Activated effector memory CD4-positive, alpha-beta T cell treated with Interleukin-2 at 50 U/mL for 16 hours (primary cell): ENCODE data around the gene RHOBTB1.

Source experiments
- DNase-seq: peaks from one replicate; pipeline ENCODE4 v3.0.0-alpha.2; 2020

Gene RHOBTB1

DNA sequence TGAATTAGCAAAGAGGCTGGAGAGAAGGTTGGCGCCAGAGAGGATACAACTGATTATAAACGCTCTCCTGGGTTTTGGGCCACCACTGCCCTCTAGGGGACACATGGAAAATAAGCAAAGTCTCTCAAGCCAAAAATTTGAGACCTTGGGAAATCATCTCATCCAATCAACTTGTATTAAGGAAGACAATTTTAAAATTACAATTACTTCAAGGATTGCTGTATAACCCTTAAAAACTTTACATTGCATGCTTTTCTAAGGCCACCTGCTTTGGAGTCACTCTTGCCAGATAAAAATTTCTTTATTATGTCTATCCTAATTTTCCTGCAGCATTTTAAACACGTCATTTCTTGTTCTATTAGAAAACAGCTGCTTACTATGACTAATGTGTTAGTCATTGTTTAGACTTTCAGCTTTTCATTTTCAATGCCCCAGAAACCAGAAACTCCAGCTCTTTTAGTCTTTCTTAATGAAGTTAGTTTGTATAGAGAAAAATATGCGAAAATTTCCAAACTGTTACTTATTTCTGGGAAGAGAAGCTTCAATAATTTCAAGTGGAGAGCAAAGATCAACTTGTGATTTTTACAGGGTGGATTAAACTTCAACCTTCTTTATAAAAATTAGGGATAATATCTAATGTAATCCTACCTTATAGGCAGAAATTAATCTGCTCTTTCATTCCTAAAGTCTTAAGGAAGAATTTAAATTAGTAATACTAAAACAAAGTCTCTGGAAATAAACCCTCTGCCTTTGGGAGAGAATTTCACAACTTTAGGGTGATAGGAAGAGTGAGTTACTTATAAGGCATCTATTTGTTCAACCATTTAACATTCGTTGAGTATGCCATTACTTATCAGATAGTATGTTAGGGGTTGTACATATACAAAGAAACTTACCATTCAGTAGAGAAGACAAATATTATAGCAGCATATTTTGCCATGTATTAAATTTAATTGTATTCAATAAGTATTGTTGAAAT, 20.6 kb upstream of the RHOBTB1 start:
- DNase-seq: no peak

DNA sequence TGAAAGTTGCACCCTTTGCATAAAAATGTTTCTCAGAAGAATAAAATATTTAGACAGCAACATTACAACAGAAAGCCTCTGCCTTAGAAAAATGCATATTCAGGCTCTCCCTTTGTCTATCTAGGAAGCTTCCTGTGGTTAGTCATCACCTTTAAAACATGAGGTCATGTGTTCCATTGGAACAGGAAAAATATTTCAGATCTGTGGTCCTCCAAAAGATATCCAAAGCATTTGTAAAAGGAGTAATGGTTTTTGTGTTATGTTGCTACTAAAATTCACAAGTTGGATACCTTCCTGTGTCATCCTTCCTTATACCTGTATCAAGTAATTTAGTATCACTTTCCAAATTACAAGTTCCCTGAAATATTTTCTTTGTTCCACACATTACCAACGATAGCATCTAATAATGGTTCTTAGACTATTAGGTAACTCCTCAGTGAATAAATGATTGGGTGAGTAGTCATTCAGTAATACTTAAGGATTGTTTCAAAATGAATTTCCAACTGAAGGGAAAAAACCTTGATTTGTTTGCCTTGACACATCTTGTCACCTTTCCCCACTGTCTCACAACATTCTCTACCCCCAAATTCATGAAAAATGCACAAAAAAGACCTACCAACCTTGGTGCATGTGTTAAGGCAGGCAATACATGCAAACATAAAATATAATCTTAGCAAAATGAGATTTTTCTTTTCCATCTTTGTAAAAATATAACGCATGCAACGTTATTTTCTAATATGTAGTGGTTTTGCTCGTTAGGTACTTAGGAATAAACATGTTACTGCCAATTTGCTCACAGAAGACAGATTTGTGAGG, 19.7 kb upstream of the RHOBTB1 start:
- DNase-seq: no peak

DNA sequence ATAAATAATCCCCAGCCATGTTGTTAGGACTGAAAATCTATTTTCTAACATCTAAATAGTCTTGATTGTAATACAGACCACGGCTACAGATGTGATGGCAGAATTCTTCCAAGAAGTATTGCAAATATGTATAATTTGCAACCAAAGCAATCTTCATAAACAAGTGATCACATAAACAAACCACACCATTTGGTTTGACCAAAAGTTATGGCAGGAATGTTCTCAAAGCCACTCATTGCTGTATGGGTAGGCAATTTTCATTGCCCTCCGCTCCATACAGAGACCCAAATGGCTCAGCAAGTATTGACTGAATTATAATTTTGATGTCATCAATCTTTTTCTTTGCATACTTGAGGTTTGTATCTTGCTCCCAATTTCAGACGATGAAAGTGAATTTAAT, 19.0 kb upstream of the RHOBTB1 start:
- DNase-seq: no peak

DNA sequence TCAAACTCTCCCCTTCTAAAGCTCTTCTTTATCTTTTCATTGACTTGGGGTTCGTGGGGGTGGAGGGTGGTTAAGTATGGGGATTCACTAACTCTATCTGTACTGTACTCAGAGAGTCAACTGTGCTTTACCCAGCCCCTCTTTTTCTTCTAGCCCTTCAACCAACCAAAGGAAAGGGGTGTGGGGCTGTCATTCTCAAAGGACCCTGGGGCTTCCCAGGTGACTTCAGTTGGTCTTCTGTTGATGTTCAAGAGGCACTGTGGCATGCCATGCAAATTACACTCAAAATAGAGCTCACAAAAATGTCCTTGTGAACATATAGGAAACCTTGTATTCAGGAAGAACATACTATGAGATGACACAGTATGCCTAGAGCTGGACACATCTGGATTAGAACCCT, 16.9 kb upstream of the RHOBTB1 start:
- DNase-seq: no peak

DNA sequence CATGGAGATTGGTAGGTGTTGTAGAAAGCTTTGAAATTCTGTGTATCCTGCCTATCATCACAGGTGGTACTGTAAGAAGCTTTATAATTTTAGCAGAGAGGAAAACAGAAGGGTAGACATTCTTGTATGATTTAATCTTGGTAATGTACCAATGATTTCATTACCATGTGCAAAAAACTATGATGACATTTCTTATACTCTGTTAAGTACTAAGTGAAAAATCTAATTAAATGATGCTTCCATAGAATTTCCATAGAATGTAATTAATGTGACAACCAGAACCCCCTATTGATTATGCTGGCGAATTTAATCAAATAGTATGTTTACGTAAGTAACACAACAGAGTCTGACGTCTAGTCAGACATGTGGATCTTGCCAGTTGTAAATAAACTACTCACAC, 16.0 kb upstream of the RHOBTB1 start:
- no peak for DNase-seq

DNA sequence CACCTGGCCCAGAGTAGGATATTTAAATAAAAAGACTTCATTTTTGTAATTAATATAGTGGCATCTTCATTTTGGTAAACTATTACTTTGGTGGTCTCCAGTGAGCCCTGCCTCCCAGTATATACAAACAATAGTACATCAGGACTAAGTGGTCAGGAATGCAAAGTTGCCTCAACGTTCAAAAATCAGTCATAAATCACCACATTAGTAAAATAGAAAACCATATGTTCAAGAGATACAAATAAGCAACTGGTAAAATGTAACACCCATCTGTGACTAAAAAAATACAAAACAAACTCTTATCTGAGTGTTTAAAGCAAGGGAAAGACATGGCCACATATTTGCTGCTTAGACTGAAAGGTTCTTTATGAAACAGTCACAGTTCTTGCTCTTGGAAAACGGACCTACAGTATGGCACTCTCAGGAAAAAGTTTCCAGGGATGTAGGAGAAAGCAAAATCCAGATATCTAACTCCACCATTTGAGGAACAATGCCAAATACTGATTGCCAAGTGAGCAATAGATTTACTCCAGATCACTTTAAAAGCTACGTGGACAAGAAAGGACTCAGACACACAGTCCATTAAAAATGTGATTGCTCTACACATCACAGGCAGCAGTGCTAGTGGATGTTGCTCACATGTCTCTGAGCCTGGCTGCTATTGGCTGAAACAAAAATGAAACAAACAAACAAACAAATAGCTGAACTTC, 15.1 kb upstream of the RHOBTB1 start:
- DNase-seq: no peak

DNA sequence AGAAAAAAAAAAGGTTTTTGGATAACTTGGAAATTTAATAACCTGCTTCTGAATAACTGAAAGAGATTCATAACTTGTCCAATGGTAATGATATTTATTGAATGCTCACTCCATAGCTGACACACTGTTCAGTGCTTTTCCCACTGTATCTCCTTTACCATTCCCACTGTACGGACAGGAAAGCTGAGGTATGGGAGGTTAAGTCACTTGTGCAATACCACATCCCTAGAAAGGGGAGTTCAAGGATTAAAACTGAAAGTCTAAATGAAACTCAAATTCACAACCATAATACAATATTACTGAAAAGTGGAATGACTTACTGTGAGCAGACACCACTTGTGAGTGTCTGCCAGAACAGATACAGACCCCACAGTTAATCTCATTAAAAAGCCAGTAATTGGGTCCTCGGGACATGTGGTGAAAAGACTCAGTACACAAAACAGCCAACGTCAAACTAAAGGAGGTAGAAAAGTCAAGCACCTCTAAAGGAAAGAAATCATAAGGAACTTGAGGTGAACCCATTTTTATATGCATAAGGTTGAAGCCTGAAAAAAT, 13.8 kb upstream of the RHOBTB1 start:
- no peak for DNase-seq

DNA sequence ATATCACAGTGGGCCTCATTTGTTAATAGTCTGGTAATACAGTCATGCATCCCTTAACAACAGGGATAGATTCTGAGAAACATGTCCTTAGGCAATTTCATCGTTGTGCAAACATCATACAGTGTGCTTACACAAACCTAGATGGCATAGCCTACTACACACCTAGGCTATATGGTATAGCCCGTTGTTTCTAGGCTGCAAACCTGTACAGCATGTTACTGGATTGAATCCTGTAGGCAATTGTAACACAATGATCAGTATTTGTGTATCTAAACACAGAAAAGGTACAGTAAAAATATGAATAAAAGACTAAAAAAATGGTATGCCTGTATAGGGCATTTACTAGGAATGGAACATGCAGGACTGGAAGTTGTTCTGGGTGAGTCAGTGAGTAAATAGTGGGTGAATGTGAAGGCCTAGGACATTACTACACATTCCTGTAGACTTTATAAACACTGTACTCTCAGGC, 12.0 kb upstream of the RHOBTB1 start:
- no peak for DNase-seq

DNA sequence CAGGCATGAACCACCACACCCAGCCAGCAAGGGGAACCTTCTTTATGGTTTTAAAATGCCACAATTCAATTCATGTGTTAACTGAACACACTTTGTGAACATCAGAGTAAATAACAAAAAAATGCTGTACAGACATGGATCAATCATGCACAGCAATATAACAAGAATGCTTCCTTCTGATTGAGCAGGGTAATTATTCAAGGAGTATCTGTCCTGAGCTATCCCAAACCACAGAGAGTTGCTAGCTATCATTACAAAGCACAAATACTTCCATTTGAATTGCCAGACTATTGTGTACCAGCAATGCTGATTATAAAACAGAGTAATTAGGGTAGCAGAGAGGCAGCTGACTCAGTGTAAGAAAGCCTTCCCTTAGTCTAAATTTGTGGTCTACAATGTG, 11.3 kb upstream of the RHOBTB1 start:
- no peak for DNase-seq

DNA sequence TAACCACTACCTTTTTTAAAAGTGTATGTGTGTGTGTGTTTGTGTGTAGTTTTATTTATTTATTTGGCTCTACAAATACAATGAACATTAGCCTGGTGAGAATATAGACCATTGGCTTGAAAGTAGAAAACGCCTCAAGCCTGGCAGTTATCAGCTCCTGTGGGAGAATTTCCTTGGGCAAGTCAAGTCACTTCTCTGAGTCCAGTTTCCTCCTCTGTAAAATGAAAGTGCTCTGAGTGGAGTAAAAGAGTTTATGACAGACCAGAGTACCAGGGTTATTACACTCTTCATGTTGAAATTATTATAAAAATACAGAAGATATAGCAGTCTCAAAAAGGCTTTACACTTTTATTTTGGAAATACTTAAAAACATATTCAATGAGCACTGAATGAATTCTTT, 10.1 kb upstream of the RHOBTB1 start:
- DNase-seq: no peak

DNA sequence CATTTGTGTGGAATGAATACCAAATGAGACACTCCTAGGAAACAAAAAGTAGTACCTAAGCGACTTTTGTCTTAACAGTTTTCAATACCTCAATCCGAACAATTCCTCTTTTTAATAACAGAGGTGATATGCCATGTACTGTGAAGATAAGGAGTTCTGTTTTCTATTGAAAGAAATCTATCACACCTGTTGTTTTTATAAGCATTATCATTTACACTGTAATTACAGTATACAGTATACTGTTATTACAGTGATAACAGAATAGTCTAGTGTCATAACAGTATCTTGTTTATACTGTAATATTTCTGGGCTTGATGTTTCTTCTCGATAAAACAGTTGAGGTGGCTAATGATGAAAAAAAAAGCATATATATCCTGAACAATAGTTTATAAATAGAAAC, 9.4 kb upstream of the RHOBTB1 start:
- DNase-seq: no peak

DNA sequence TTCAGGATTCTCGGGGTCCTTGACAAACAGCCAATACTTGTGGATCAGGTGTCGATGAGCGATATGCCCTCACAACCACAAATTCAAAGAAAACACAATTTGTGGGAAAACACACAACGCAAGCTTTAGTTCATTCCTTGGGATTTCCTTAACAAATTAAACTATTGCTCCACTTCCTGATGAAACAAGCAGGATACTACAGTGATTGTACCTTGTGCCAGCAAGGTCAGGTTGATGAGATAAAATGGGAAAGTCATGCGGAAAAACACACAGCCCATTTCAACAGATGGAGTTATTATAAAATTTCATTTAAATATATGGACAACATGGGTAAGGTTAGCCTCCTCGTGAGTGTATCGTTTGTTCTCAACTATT, 8.8 kb upstream of the RHOBTB1 start:
- DNase-seq: no peak

DNA sequence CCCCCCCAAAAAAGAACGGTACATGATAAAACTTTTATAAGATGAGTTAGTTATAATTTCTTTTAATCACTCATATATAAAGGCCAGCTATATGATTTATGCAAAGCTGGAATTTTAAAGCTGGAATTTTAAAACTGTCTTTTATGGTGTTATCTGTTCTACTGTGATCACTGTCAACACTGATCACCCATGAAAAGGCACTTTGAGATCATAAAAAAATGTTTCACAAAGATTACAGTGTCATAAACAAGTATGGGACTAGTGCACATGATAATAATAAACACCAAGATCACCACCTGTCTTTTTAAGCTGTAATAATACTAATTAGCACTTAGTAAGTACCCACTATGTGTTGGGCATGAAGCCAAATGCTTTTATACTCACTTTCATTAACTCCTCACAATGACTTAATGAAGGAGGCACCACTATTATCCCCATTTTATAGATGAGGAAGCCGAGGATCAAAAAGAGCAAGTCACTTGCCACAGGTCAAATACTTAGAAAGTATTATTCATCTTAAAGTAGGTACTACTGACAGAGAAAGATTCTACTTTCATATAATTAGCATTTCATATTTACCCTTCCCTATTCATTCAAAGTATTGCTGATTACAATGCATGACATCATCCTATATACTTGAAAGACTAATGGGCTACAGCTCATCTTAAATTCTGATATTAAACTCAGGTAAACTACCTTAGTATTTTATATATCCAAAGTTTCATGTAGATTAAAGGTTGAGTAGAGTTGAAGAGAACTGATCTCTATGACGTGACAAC, 8.3 kb upstream of the RHOBTB1 start:
- no peak for DNase-seq

DNA sequence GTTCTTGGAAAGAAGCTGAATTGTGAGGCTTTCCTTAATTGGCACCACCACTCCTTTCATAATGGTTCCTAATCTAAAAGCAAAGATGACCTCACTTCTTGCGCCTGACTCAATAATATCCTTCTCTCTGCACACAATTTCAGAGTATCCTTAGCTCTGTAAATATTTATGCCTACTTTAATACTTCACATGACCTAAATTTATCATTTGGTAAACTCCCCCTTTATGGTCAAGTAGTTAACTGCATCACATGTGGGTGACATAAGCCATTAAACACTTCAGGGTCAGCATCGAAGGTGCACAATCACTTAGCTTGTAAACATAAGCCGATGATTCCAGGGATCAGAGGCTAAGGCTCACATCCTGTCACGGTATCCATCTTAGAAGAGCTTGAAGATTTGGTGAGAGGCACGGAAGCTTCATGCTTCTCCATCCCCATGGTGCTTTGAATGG, 7.3 kb upstream of the RHOBTB1 start:
- no peak for DNase-seq

DNA sequence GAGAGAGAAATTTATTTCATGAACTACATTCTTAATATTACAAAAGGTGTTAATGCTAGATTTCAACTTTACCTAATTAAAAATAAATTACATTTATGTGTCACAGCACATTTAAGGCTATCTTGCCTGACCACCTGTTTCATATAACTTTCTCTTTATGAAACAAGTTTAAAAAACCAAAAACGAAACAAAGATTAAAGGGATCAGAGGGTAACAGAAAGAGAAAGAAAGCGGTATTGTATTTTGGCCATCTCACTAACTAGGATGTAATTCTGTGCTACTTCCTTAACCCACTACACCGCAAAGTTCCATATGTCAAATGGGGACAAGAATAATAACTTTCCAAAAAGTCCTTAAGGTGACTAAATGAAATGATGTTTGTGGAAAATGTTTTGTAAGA, 6.3 kb upstream of the RHOBTB1 start:
- no peak for DNase-seq

DNA sequence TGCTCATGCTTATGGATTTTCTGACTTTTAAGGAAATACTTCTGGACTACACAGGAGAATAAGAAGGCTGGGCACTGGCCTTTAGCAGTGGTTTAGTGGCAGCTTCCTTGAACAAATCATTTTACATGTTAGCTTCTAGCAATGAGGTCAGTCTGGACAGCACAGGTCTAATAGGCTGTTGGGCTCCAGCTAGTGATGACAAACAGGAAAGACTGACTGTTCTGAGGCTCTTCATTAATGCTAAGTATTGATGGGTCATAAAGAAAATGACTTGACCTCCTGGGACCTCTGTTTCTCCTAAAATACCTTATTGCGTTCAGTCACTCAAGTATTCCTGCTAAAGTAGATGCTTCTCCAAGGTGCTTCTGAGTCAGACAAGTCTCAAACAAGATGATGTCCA, 4.9 kb upstream of the RHOBTB1 start:
- no peak for DNase-seq

DNA sequence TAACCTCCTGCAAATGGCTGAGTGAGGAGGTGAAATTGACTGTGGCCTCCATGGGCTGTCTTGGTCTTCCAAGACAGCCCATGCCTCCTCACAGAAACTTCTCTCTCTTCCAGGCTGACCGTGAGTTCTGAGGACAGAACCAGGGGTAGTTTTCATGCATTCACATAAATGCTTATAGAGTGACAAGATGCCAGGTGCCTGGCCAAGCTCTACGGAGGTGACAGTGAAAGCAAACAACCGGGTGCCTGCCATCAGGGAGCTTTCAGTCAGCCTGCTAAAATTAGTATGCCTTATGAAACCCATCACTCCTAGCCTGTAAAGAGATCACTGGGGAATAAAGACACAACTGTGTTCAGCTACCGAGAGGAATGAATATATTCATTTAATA, 919 bp upstream of the RHOBTB1 start:
- no peak for DNase-seq

DNA sequence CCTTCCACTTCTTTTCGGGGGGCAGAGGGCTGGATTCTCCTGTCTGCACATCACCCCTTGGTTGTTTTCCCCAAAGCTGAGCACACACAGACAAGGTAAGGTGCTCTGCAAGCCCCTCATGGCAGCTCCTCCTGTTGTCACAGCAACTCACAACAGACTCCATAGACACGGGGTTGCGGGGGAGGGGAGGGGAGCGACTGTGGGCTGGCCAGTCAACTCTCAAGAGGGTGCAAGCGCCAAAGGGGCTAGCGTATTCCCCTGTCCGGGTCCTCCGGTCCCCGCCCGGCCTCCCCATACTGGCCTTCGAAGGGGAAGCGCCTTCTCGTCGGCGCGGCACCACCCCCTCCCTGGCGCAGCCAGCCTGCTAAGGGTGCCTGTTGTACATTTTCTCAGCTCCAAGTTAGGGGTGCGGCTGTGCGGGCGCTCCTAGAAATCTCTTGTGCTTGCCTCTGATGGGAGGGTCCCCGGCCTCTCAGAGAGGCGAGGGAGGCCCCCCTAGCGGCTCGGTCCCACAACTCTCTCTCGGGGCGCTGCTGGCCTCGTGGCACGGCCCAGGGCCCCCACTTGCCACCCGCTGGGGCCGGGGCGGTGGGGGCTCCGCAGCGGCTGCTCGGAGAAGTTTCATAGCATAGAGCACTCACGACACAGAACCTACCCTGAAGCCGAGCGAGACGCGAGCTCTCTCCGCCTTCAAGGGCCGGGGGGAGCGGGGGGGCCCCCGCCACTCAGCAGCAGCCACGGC, 498 bp downstream of the RHOBTB1 start:
- DNase-seq: no peak

DNA sequence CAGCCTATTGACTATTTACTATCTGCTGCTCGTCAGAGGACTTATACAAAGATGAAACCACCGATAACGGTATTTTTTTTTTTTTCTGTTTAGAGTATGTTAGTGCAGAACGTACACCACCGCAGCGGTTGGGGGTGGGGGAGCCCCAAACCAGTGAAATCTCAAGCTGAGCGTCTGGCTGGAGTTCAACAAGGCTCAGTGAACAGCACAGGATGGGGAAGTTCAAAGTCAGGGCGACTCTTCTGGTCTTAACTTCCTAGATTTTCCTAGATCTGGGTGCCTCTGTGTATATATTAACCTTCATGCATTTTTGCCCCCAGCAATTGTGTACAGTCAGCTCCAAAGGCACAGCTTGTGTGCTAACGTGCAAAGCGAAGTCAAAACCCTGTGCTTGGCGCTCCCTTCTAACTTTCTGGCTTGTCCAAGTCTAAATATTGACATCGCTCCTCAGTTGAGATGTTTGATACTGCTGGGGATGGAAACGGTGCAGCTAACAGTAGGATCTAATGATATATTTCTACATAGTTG, 1.1 kb downstream of the RHOBTB1 start:
- no peak for DNase-seq

DNA sequence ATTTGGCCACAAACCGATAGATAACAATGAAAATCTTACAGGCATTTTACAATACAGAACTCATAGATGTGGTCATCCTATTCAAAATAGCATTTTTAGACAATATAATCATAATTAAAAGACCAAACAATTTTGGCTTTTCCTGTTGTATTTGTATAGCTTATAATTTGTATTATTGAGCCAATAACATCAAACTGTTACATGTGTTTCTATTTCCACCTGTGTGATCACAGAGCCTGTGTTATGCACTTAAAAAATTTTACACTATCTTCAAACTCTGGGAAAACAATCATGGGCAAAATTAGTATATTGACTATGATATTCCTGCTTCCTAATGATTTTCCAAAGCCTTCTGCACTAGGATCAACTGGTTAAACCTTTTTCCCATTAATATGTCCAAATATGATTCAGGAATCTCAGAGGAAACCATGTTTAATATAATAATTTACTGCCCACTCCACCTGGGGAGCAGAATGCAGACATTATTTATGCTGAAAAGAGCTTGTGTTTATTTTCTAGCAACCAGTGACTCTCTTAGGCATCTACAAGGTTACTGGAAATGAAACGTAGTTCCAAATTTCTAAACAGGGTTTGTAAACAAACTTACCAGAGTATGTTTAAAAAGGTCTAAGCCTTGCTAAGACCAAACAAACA, 1.7 kb downstream of the RHOBTB1 start:
- no peak for DNase-seq

DNA sequence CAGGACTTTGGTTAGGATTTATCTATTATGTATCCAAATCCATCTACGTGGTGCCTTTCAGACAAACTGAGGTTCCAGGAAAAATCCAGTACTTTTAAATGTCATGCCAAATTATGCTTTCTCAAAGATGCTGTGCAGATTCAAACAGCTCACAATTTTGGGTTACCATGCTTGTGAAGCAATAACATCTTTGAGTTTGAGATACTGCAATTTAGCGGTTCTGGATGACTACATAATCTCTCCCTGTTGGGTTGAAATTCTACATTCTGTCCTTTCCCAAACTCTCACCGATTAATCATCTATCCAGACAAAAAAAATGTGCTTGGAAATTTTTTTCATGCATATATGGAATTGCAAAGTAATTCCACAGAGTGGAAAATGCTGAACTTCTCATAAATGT, 3.5 kb downstream of the RHOBTB1 start:
- DNase-seq: no peak
